ENCODE measurements around the gene CRB3. TPM values are rescaled to one million over a fixed set of nuclear protein-coding genes. Genes with fewer than 3 reads are reported as not detected.
"Not testable (repeated sequence)": the region's sequence is repeated elsewhere in the genome, so short reads cannot be mapped to it uniquely, and the experiment has no call there.

The CRB3 gene
- total and polyA plus RNA-seq, 4 donors = 0.38 to 13.9 TPM; not detected in 2

DNA sequence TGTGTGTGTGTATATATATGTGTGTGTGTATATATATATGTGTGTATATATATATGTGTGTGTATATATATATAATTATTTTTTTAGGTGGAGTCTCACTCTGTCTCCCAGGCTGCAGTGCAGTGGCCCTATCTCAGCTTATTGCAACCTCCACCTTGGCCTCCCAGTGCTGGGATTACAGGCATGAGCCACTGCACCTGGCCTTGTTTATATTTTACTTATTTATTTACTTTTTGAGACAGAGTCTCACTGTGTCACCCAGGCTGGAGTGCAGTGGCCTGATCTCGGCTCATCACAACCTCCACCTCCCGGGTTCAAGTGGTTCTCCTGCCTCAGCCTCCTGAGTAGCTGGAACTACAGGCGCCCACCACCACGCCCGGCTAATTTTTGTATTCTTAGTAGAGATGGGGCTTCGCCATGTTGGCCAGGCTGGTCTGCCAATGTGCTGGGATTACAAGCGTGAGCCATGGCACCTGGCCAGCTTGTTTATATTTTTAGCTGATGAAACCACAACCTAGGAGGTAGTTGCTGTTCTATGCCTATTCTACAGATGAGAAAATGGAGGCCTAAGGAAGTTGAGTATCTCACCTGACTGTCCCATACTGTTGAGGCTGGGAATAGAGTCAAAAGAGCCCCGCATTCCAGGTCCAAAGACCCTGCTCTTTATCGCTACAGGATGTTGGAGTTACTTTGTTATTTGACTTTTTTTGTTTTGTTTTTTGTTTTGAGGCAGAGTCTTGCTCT, 44.1 kb downstream of the CRB3 start:
- intact Hi-C loops (cut with DNase I); DNase-seq; H3K4me3 ChIP-seq (ENCODE audit: low read length in 2 of 2); H3K36me3 ChIP-seq (ENCODE audit: control insufficient read depth in 1 of 2, insufficient read depth in 2 of 2, low read length in 1 of 2); H3K4me1 ChIP-seq (ENCODE audit: control insufficient read depth in 1 of 2, insufficient read depth in 2 of 2, low read length in 2 of 2); H3K9me3 ChIP-seq (ENCODE audit: control insufficient read depth, low read length); H3K27ac ChIP-seq (ENCODE audit: low read depth in 1 of 2, low read length in 2 of 2); ATAC-seq (ENCODE audit: low FRiP score); H3K27me3 ChIP-seq (ENCODE audit: control insufficient read depth in 1 of 2, insufficient read depth in 2 of 2, low read length in 1 of 2): not testable (repeated sequence)
- WGBS, 2 donors = 84 to 88% methylated on average over 9 of the region's 9 CpGs

- H3K36me3 ChIP-seq (ENCODE audit: control insufficient read depth in 1 of 2, insufficient read depth in 2 of 2, low read length in 1 of 2) = no peaks in the 10 kb centered on the region
- H3K27me3 ChIP-seq (ENCODE audit: control insufficient read depth in 1 of 2, insufficient read depth in 2 of 2, low read length in 1 of 2) = no peaks in the 10 kb centered on the region
- H3K4me3 ChIP-seq (ENCODE audit: low read length in 2 of 2) = no peak overlapping the region
- H3K9me3 ChIP-seq (ENCODE audit: control insufficient read depth, low read length) = no peaks in the 10 kb centered on the region
- H3K27ac ChIP-seq (ENCODE audit: low read depth in 1 of 2, low read length in 2 of 2) = no peak overlapping the region
- ATAC-seq (ENCODE audit: low FRiP score) (no peak), DNase-seq (peak in 1 of 2 donors; percentile 54)
- H3K4me1 ChIP-seq (ENCODE audit: control insufficient read depth in 1 of 2, insufficient read depth in 2 of 2, low read length in 2 of 2) = no peaks in the 10 kb centered on the region
- intact Hi-C loops (cut with DNase I) = no loop called here
- WGBS, 2 donors = 48 to 54% methylated on average over 20 of the region's 20 CpGs
Measured at GRCh38 chr19:6509118-6509971, 45.3 kb downstream of the CRB3 start.

DNA sequence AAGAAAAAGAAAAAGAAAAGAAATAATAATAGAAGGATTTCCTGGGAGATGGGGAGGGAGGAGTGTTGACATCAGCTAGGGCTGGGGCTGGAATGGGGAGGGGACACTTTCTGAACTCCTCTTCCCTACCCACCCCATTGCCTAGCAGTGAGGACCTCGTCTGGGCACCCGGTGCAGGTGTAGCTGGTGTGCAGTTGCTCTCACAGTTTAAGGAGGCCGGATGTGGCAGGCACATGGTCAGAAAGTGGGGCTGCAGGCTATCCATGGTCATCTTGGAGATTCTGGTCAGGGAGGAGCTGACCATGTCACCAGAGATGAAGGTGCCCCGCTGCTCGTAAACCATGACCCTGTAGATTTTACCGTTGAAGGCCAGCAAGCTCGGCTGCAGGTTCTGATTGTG, 46.5 kb downstream of the CRB3 start:
- WGBS, 2 donors = 86 to 88% methylated on average over 7 of the region's 7 CpGs
- Histone ChIP-seq H3K9me3 (ENCODE audit: control insufficient read depth, low read length) (no peaks in the 10 kb centered on the region), H3K4me1 (ENCODE audit: control insufficient read depth in 1 of 2, insufficient read depth in 2 of 2, low read length in 2 of 2) (no peaks in the 10 kb centered on the region), H3K27ac (ENCODE audit: low read depth in 1 of 2, low read length in 2 of 2) (no peak overlapping the region), H3K36me3 (ENCODE audit: control insufficient read depth in 1 of 2, insufficient read depth in 2 of 2, low read length in 1 of 2) (no peaks in the 10 kb centered on the region), H3K27me3 (ENCODE audit: control insufficient read depth in 1 of 2, insufficient read depth in 2 of 2, low read length in 1 of 2) (no peaks in the 10 kb centered on the region), H3K4me3 (ENCODE audit: low read length in 2 of 2) (no peak overlapping the region)
- ATAC-seq (ENCODE audit: low FRiP score) = no peak
- intact Hi-C loops (cut with DNase I) = no loop called here
- DNase-seq = no peak

DNA sequence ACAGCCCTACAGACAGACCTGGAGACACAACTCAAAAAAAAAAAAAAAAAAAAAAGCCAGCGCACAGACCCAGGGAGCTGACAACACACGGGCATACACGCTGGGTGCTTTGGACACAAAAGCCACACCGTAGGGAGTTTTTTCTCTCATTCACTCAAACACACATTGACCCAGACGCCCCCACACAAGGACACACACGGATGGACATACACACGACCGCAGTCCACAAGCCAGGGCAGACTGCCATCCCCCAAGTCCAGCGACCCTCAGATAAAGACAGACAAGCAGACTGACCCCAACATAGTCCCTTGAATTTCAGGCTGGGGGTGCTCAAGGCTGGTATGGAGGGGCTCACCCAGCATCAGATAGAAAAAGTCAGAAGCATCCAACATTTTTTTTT, 50.0 kb downstream of the CRB3 start:
- Histone ChIP-seq H3K4me1 (ENCODE audit: control insufficient read depth in 1 of 2, insufficient read depth in 2 of 2, low read length in 2 of 2) (no peaks in the 10 kb centered on the region), H3K36me3 (ENCODE audit: control insufficient read depth in 1 of 2, insufficient read depth in 2 of 2, low read length in 1 of 2) (no peaks in the 10 kb centered on the region), H3K27ac (ENCODE audit: low read depth in 1 of 2, low read length in 2 of 2) (no peak overlapping the region), H3K27me3 (ENCODE audit: control insufficient read depth in 1 of 2, insufficient read depth in 2 of 2, low read length in 1 of 2) (no peaks in the 10 kb centered on the region), H3K9me3 (ENCODE audit: control insufficient read depth, low read length) (no peaks in the 10 kb centered on the region), H3K4me3 (ENCODE audit: low read length in 2 of 2) (no peak overlapping the region)
- DNase-seq (no peak), ATAC-seq (ENCODE audit: low FRiP score) (no peak)
- 69 to 73% methylated on average over 9 of the region's 9 CpGs for WGBS, 2 donors
- intact Hi-C loops (cut with DNase I) = no loop called here

DNA sequence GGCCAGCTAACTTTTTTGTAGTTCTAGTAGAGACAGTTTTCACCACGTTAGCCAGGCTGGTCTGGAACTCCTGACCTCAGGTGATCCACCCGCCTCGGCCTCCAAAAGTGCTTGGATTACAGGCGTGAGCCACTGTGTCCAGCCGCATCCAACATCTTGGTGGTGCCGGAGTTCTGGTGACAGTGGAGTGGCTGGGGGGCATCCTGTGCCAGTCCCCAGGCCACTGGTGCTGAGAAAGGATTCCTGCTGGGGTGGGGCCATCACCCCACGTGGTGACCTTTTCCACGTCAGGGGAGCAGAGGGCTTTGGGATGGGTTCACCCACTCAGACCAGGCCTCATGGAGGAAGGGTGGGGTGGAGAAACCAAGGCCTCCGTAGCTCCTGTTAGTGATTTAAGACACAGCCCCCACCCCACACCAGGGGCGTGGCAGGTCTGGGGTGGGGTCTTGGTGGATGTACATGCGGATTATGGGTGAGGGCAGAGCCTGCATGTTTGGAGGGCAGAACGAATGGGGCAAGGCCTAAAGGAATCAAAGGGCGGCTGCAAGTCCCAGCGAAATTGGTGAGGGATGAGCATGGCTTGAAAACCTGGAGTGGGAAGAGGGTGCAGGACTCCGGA, 51.0 kb downstream of the CRB3 start:
- 86 to 87% methylated on average over 15 of the region's 15 CpGs for WGBS, 2 donors
- DNase-seq (no peak), ATAC-seq (ENCODE audit: low FRiP score) (no peak)
- intact Hi-C loops (cut with DNase I) = loop anchor here in 1 of 2 donors (5.0 kb wide), 2 partner anchors 117 to 347 kb away; no protein-coding TSS in a partner anchor
- no peaks in the 10 kb centered on the region for H3K36me3 ChIP-seq (ENCODE audit: control insufficient read depth in 1 of 2, insufficient read depth in 2 of 2, low read length in 1 of 2)
- no peak overlapping the region for H3K27ac ChIP-seq (ENCODE audit: low read depth in 1 of 2, low read length in 2 of 2)
- H3K9me3 ChIP-seq (ENCODE audit: control insufficient read depth, low read length) = no peaks in the 10 kb centered on the region
- no peaks in the 10 kb centered on the region for H3K4me1 ChIP-seq (ENCODE audit: control insufficient read depth in 1 of 2, insufficient read depth in 2 of 2, low read length in 2 of 2)
- H3K4me3 ChIP-seq (ENCODE audit: low read length in 2 of 2) = no peak overlapping the region
- no peaks in the 10 kb centered on the region for H3K27me3 ChIP-seq (ENCODE audit: control insufficient read depth in 1 of 2, insufficient read depth in 2 of 2, low read length in 1 of 2)

DNA sequence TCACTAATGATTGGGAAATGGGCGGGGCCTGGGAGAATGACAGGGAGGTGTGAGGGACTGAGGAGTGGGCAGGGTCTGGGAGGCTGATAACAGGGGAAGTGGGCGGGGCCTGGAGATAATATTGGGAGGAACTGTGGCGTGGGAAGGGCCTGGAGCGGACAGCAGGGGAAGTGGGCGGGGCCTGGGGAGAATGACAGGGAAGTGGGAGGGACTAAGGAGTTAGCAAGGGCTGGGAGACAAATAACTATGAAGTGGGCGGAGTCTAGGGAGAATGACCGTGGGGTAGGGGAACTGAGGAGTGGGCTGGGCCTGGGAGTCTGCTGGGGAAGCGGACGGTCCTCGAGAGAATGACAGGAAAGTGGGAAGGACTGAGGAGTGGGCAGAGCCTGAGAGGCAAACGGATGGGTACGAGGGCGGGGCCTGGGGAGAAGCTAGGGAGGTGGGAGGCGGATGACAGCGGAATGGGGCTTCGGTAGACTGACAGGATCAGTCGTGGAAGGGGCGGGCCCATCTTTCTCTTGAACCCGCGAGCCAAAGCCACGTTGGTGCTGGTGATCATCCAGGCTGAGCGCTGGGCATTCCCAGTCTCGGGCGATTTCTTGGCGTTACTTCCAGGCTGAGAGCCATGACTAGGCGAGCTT, 52.1 kb downstream of the CRB3 start:
- H3K9me3 ChIP-seq (ENCODE audit: control insufficient read depth, low read length) = no peaks in the 10 kb centered on the region
- no peaks in the 10 kb centered on the region for H3K4me1 ChIP-seq (ENCODE audit: control insufficient read depth in 1 of 2, insufficient read depth in 2 of 2, low read length in 2 of 2)
- H3K4me3 ChIP-seq (ENCODE audit: low read length in 2 of 2) = peak overlapping the region; percentile 0 to 8
- ATAC-seq (ENCODE audit: low FRiP score) = peak; percentile 90
- peak; percentile 94 for DNase-seq
- no peaks in the 10 kb centered on the region for H3K36me3 ChIP-seq (ENCODE audit: control insufficient read depth in 1 of 2, insufficient read depth in 2 of 2, low read length in 1 of 2)
- no peaks in the 10 kb centered on the region for H3K27me3 ChIP-seq (ENCODE audit: control insufficient read depth in 1 of 2, insufficient read depth in 2 of 2, low read length in 1 of 2)
- intact Hi-C loops (cut with DNase I) = loop anchor here in 1 of 2 donors (5.0 kb wide), 2 partner anchors 116 to 346 kb away; no protein-coding TSS in a partner anchor
- H3K27ac ChIP-seq (ENCODE audit: low read depth in 1 of 2, low read length in 2 of 2) = no peak overlapping the region
- WGBS, 2 donors = 2 to 3% methylated on average over 19 to 26 of the region's 26 CpGs

Small RNA genes within 50 kb of the gene (microRNA-seq; reads per million reads assigned to microRNA genes)
- 6.0 to 6.6 reads per million in 2 donors for gene MIR3940

Other genes starting within 250 kb of the CRB3 start
- 10 to 100 TPM; 54.8 to 55.5 TPM for gene MLLT1, start 184.3 kb upstream of the CRB3 start, total RNA-seq
- 10 to 100 TPM; 14.9 to 34.3 TPM for gene MLLT1, start 184.3 kb upstream of the CRB3 start, polyA plus RNA-seq
- not detected for gene ACER1, start 130.7 kb upstream of the CRB3 start, total RNA-seq
- under 1 TPM in 1 of 2 donors, not detected in 1; 0.10 TPM for gene ACER1, start 130.7 kb upstream of the CRB3 start, polyA plus RNA-seq
- gene CLPP, start 102.7 kb upstream of the CRB3 start, total RNA-seq = 10 to 100 TPM; 46.7 to 47.8 TPM
- gene CLPP, start 102.7 kb upstream of the CRB3 start, polyA plus RNA-seq = 10 to 100 TPM; 44.8 to 52.9 TPM
- 10 to 100 TPM; 36.5 to 44.6 TPM for gene ALKBH7, start 91.5 kb upstream of the CRB3 start, total RNA-seq
- gene ALKBH7, start 91.5 kb upstream of the CRB3 start, polyA plus RNA-seq = 100 to 1,000 TPM in 1 of 2 donors, 10 to 100 TPM in 1; 87.5 to 124 TPM
- 1 to 10 TPM; 1.0 to 2.2 TPM for gene PSPN, start 88.3 kb upstream of the CRB3 start, total RNA-seq
- 1 to 10 TPM in 1 of 2 donors, under 1 TPM in 1; 0.95 to 1.1 TPM for gene PSPN, start 88.3 kb upstream of the CRB3 start, polyA plus RNA-seq
- gene GTF2F1, start 71.1 kb upstream of the CRB3 start, total RNA-seq = 10 to 100 TPM; 35.7 to 45.2 TPM
- gene GTF2F1, start 71.1 kb upstream of the CRB3 start, polyA plus RNA-seq = 10 to 100 TPM; 41.7 to 59.4 TPM
- 100 to 1,000 TPM; 137 to 151 TPM for gene KHSRP, start 39.5 kb upstream of the CRB3 start, total RNA-seq
- gene KHSRP, start 39.5 kb upstream of the CRB3 start, polyA plus RNA-seq = 10 to 100 TPM; 69.7 to 81.1 TPM
- under 1 TPM in 1 of 2 donors, not detected in 1; 0.23 TPM for gene SLC25A41, start 30.5 kb upstream of the CRB3 start, total RNA-seq
- 1 to 10 TPM in 1 of 2 donors, not detected in 1; 1.8 TPM for gene SLC25A41, start 30.5 kb upstream of the CRB3 start, polyA plus RNA-seq
- gene SLC25A23, start 4.5 kb upstream of the CRB3 start, total RNA-seq = 10 to 100 TPM; 52.8 to 59.0 TPM
- gene SLC25A23, start 4.5 kb upstream of the CRB3 start, polyA plus RNA-seq = 10 to 100 TPM; 37.9 to 48.1 TPM
- 1 to 10 TPM; 3.9 to 7.6 TPM for gene DENND1C, start 17.5 kb downstream of the CRB3 start, total RNA-seq
- 1 to 10 TPM in 1 of 2 donors, under 1 TPM in 1; 0.20 to 1.9 TPM for gene DENND1C, start 17.5 kb downstream of the CRB3 start, polyA plus RNA-seq
- gene TUBB4A, start 38.0 kb downstream of the CRB3 start, total RNA-seq = under 1 TPM; 0.68 to 0.90 TPM
- gene TUBB4A, start 38.0 kb downstream of the CRB3 start, polyA plus RNA-seq = not detected
- gene TNFSF9, start 66.8 kb downstream of the CRB3 start, total RNA-seq = 1 to 10 TPM; 1.2 to 1.6 TPM
- gene TNFSF9, start 66.8 kb downstream of the CRB3 start, polyA plus RNA-seq = not detected
- gene CD70, start 126.9 kb downstream of the CRB3 start, total RNA-seq = under 1 TPM in 1 of 2 donors, not detected in 1; 0.42 TPM
- not detected for gene CD70, start 126.9 kb downstream of the CRB3 start, polyA plus RNA-seq
- 10 to 100 TPM in 1 of 2 donors, 1 to 10 TPM in 1; 6.9 to 36.8 TPM for gene TNFSF14, start 205.9 kb downstream of the CRB3 start, total RNA-seq
- gene TNFSF14, start 205.9 kb downstream of the CRB3 start, polyA plus RNA-seq = under 1 TPM in 1 of 2 donors, not detected in 1; 0.13 TPM

Data from aorta (tissue), 5 donors.